Stomach (tissue), 9 donors: ENCODE data around the gene KCTD16. TPM values are rescaled to one million over a fixed set of nuclear protein-coding genes. Genes with fewer than 3 reads are reported as not detected.

Experiments used
- DNase-seq, 2 donors: peaks; one replicate each; pipeline versions ENCODE4 v3.0.0 to v3.0.0-alpha.2; 2013 to 2019
- H3K27ac ChIP-seq, 5 donors: fragments of 200-600 bp in 4 of 5; sonication (generic) in 4 of 5; one replicate each; pipeline ENCODE4 v1.5.1; 2013 to 2019; ENCODE audit warnings: mild to moderate bottlenecking in 1 of 5, moderate library complexity in 1 of 5
- H3K27me3 ChIP-seq, 3 donors: fragments of 200-600 bp; sonication (generic); one replicate each; pipeline ENCODE4 v1.5.1; 2017 to 2019; ENCODE audit warnings: mixed run types in 1 of 3
- H3K36me3 ChIP-seq, 4 donors: fragments of 200-600 bp; sonication (generic); 1 replicate in 3 of 4; 2 replicates in 1 of 4; pipeline ENCODE4 v1.5.1; 2016 to 2019
- H3K4me1 ChIP-seq, 4 donors: fragments of 200-600 bp; sonication (generic); one replicate each; pipeline ENCODE4 v1.5.1; 2016 to 2019
- H3K4me3 ChIP-seq, 4 donors: fragments of 200-600 bp; sonication (generic) in 3 of 4; one replicate each; pipeline ENCODE4 v1.5.1; 2016 to 2019; ENCODE audit warnings: mild to moderate bottlenecking in 1 of 4
- H3K9me3 ChIP-seq, 4 donors: fragments of 200-600 bp; sonication (generic); one replicate each; pipeline ENCODE4 v1.5.1; 2016 to 2019
- CTCF ChIP-seq, 7 experiments: fragments of 450-650 bp in 4 of 7; fragments of 200-600 bp in 3 of 7; sonication (generic) in 3 of 7; IDR thresholded peaks; one replicate each; pipeline ENCODE4 v1.5.1; 2016 to 2019; ENCODE audit warnings: antibody characterized with exemption in 7 of 7, control low read depth in 2 of 7, mild to moderate bottlenecking in 1 of 7
- EP300 ChIP-seq: sonication (generic); formaldehyde crosslinking; IDR thresholded peaks from one replicate; pipeline ENCODE4 v1.6.1; 2017; ENCODE audit warnings: antibody characterized with exemption
- POLR2A ChIP-seq, 4 donors: fragments of 450-650 bp; IDR thresholded peaks; one replicate each; pipeline ENCODE4 v1.6.1; 2016; ENCODE audit warnings: antibody characterized with exemption in 4 of 4, control low read depth in 2 of 4, mild to moderate bottlenecking in 1 of 4, moderate library complexity in 1 of 4
- POLR2AphosphoS5 ChIP-seq, 3 donors: sonication (generic); formaldehyde crosslinking; IDR thresholded peaks; one replicate each; pipeline ENCODE4 v1.6.1; 2016; ENCODE audit warnings: antibody characterized with exemption in 3 of 3
- WGBS, 5 donors: extraction: QIAGEN DNeasy Blood & Tissue Kit in 3 of 5; methylation state at CpG; one replicate each; pipeline versions ENCODE4 v1.1.5 to v1.1.7; 2013 to 2018; 5-methylcytosine and 5-hydroxymethylcytosine counted together
- intact Hi-C: fragments of 100-400 bp; cut with DNase I; formaldehyde crosslinking; loops from one replicate; pipeline ENCODE4 v1.15.1; 2023; ENCODE audit warnings: low total_unique reads
- polyA plus RNA-seq, 3 donors: library from polyadenylated mRNA; stranded (reverse); fragments of 200-250 nt; gene quantifications; one replicate each; pipeline ENCODE4 v1.2.3, GENCODE V29; 2013
- total RNA-seq, 5 donors: library from RNA; depleted of rRNA; stranded (reverse); fragments of >200 nt; gene quantifications; one replicate each; pipeline versions ENCODE4 v1.1.0 to v1.2.3, GENCODE V29; 2014 to 2016
- donor health status: healthy with polysubstance abuse.
- donor health status: Bipolar disorder and iron deficiency.
- donor health status: healthy.

The KCTD16 gene
- total and polyA plus RNA-seq, 8 donors = under 0.01 to 1.8 (median under 0.01) TPM; not detected in 4

DNA sequence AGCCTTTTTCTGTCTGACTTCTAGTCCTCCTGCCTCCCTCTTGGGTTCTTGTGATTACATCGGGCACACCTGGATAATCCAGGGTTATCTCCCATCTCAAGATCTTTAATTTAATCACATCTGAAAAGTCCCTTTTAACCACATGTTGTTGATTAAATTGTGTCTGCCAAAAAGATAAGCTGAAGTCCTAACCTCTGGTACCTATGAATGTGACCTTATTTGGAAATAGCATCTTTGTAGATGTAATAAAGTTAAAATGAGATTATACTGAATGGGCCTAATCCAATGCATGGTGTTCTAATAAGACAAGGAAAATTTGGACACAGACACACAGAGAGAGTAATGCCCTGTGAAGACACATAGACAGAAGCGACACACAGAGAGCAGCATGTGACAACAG is 232.4 kb downstream of the KCTD16 start:
- TF ChIP-seq EP300 (no peak), POLR2A (IDR thresholded peaks at IDR 0.05) (no peak), POLR2AphosphoS5 (IDR thresholded peaks at IDR 0.05) (no peak), CTCF (IDR thresholded peaks at IDR 0.05) (no peak)
- 77 to 89% (median 87%) methylated on average over 2 of the region's 2 CpGs for WGBS, 5 donors
- intact Hi-C loops = no loop called here

DNA sequence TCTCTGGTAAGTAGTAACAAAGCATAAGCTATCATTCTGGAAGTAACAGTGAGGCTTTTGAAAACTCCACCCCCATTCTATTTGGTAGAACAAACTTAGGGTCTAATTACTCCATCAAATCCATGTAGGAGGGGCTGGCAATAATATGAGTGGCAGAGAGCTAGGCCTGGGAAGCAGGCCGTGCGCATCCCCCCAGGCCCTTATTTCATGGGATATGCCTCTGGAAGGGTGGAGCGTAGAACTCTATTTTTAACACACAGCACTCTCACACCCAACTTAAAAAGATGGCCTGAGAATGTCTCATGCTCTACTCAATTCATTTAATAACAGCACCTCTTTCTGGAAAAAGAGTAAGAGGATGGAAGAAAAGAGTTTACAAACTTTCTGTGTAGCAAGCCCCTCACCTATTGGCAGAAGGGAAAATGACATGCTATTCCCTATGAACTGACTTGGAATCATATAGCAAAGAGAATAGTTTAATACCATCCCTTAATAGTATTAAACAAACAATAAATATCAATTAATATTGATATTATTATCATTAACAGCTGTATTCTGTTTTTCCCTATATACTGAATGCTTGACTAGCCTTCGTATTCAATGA is 233.2 kb downstream of the KCTD16 start:
- Histone ChIP-seq H3K4me1 (no peaks in the 10 kb centered on the region), H3K27me3 (no peaks in the 10 kb centered on the region), H3K9me3 (no peaks in the 10 kb centered on the region), H3K27ac (no peak overlapping the region), H3K36me3 (no peaks in the 10 kb centered on the region), H3K4me3 (no peak overlapping the region)
- no peak for TF ChIP-seq POLR2AphosphoS5 (IDR thresholded peaks at IDR 0.05)
- no peak for TF ChIP-seq CTCF (IDR thresholded peaks at IDR 0.05)
- no peak for TF ChIP-seq EP300
- no peak for TF ChIP-seq POLR2A (IDR thresholded peaks at IDR 0.05)
- intact Hi-C loops = no loop called here
- no peak for DNase-seq
- 87 to 94% (median 93%) methylated on average over 4 of the region's 4 CpGs for WGBS, 5 donors

More for the DNA sequence above, 232.4 kb downstream of the KCTD16 start:
- no peak for DNase-seq
- Histone ChIP-seq H3K4me3 (no peak overlapping the region), H3K9me3 (no peaks in the 10 kb centered on the region), H3K4me1 (no peaks in the 10 kb centered on the region), H3K27me3 (no peaks in the 10 kb centered on the region), H3K36me3 (no peaks in the 10 kb centered on the region), H3K27ac (no peak overlapping the region)

GRCh38 chr5:144404672-144405071 is 234.0 kb downstream of the KCTD16 start:
- Histone ChIP-seq H3K27ac (no peak overlapping the region), H3K36me3 (no peaks in the 10 kb centered on the region), H3K4me3 (no peak overlapping the region), H3K9me3 (no peaks in the 10 kb centered on the region), H3K27me3 (no peaks in the 10 kb centered on the region), H3K4me1 (no peaks in the 10 kb centered on the region)
- WGBS, 5 donors = 32 to 63% (median 41%) methylated on average over 1 of the region's 1 CpG
- intact Hi-C loops = no loop called here
- TF ChIP-seq CTCF (IDR thresholded peaks at IDR 0.05) (no peak), EP300 (no peak), POLR2A (IDR thresholded peaks at IDR 0.05) (no peak), POLR2AphosphoS5 (IDR thresholded peaks at IDR 0.05) (no peak)
- no peak for DNase-seq

GRCh38 chr5:144405991-144406390 is 235.3 kb downstream of the KCTD16 start:
- Histone ChIP-seq H3K36me3 (no peaks in the 10 kb centered on the region), H3K27me3 (no peaks in the 10 kb centered on the region), H3K4me1 (no peaks in the 10 kb centered on the region), H3K4me3 (no peak overlapping the region), H3K9me3 (no peaks in the 10 kb centered on the region), H3K27ac (no peak overlapping the region)
- 37 to 67% (median 55%) methylated on average over 3 of the region's 3 CpGs for WGBS, 5 donors
- DNase-seq = no peak
- intact Hi-C loops = no loop called here
- TF ChIP-seq CTCF (IDR thresholded peaks at IDR 0.05) = no peak
